ENCODE data around the gene TMEM184A. TPM values are rescaled to one million over a fixed set of nuclear protein-coding genes. Genes with fewer than 3 reads are reported as not detected.

The TMEM184A gene
- total and polyA plus RNA-seq, 2 donors (not counting 3 experiments of a cell fraction or from before 2014, with no cell fraction given) = 0.48 TPM; not detected in 1

GRCh38 chr7:1533255-1533546 is 22.8 kb downstream of the TMEM184A start:
- Histone ChIP-seq H3K4me1 (ENCODE audit: control insufficient read depth, extremely low read depth, insufficient read depth, low read length) (peaks cover 51% of the 10 kb centered on the region), H3K36me3 (ENCODE audit: control insufficient read depth in 2 of 2, extremely low read depth in 1 of 2, insufficient read depth in 2 of 2, low read length in 2 of 2) (no peaks in the 10 kb centered on the region), H3K9me1 (replicated peaks; ENCODE audit: control insufficient read depth, extremely low read depth, insufficient read depth, low read length) (no peaks in the 10 kb centered on the region), H2AFZ (ENCODE audit: low read depth, low read length) (no peak overlapping the region), H3K4me3 (replicated peaks in 1 of 3; ENCODE audit: insufficient read depth in 1 of 3, low read depth in 1 of 3, low read length in 3 of 3) (peak overlapping the region in 1 of 3 experiments; percentile 70), H3K4me2 (ENCODE audit: insufficient read depth, low read length) (peak overlapping the region; percentile 47), H3K9ac (replicated peaks; ENCODE audit: extremely low read depth, insufficient read depth, low read length) (peak overlapping the region; percentile 89), H4K20me1 (replicated peaks; ENCODE audit: control insufficient read depth, extremely low read depth, insufficient read depth, low read length) (no peaks in the 10 kb centered on the region), H3K27ac (ENCODE audit: insufficient read depth, low read depth, low read length) (peak overlapping the region; percentile 97), H3K27me3 (ENCODE audit: control insufficient read depth in 2 of 2, insufficient read depth in 2 of 2, low read length in 2 of 2) (no peaks in the 10 kb centered on the region), H3K79me2 (ENCODE audit: control insufficient read depth, insufficient read depth, low read length) (peaks cover 36% of the 10 kb centered on the region), H3K9me3 (replicated peaks; ENCODE audit: control insufficient read depth, insufficient read depth, low read length) (no peaks in the 10 kb centered on the region)
- DNase-seq (ENCODE audit: low read depth, low spot score) (no peak), FAIRE-seq (no peak)
- ChIA-PET CTCF (no interaction called here), POLR2A (no interaction called here)
- TF ChIP-seq FOS (IDR thresholded peaks at IDR 0.05; ENCODE audit: borderline replicate concordance, insufficient read depth, low read length) (no peak), GATA2 (IDR thresholded peaks at IDR 0.05; ENCODE audit: insufficient read depth, insufficient read length, low read depth, low read length) (no peak), MAX (IDR thresholded peaks at IDR 0.05; ENCODE audit: insufficient read depth, insufficient read length) (no peak), MYC (IDR thresholded peaks at IDR 0.05; ENCODE audit: low read depth, low read length) (no peak), JUN (IDR thresholded peaks at IDR 0.05; ENCODE audit: borderline replicate concordance, insufficient read depth, insufficient read length, low read depth) (no peak), EZH2 (IDR thresholded peaks at IDR 0.05; ENCODE audit: borderline replicate concordance, low read depth, low read length, severe bottlenecking) (no peak), POLR2A (IDR thresholded peaks at IDR 0.05; ENCODE audit: low read depth, low read length) (no peak), POLR2AphosphoS5 (IDR thresholded peaks at IDR 0.05; ENCODE audit: insufficient read depth, low read depth, low read length) (no peak), CTCF (IDR thresholded peaks at IDR 0.05; ENCODE audit: extremely low read depth in 1 of 2, insufficient read depth in 1 of 2, low read depth in 1 of 2, low read length in 2 of 2) (no peak)
- BruUV-seq (replicated peaks) = no TSS peak
- dilution Hi-C loops (cut with MboI; ENCODE audit: extremely low pct_ligation_motif_present, low sequenced_read_pairs) = no loop called here
- intact Hi-C loops (cut with micrococcal nuclease) = loop anchor here (2.0 kb wide), 2 partner anchors 38 to 74 kb away; partner anchors contain the start of genes MICALL2 and PSMG3

Measured in endothelial cell of umbilical vein (primary cell).